Measurements from ENCODE around the gene FCER1G.

DNA sequence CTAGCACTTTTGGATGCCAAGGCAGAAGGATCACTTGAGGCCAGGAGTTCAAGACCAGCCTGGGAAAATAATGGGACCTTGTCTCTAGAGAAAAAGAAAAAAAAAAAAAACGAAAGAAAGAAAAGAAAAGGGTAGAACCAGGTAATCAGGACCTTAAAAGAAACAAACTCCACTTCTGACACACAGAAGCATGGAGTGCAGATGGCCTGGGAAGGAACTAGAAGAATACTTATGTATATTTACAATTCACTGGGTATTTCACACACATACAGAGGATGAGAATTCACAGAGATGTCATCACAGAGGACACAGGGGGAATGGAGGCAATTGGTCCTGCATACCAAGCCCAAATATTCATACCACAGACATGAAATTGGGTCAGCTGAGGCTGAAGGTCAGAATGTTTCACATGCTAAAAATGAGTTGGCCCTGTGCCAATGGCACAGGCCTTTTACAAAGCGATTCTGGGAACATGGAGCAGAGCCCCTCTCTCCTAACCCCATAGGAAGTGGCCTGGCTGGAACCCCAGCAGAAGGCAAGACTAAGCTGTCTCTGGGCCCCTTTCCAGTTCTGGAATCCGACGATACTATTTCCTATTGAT is 42.2 kb upstream of the FCER1G start:
- TF ChIP-seq CTCF (IDR thresholded peaks at IDR 0.05; ENCODE audit: low read depth, low read length, missing input control) (no peak), EGR1 (IDR thresholded peaks at IDR 0.05; ENCODE audit: low read depth in 2 of 2) (no peak), REST (IDR thresholded peaks at IDR 0.05) (no peak), RAD21 (IDR thresholded peaks at IDR 0.05) (no peak), RXRA (IDR thresholded peaks at IDR 0.05) (peak; percentile 51 to 66), TAF1 (conservative IDR thresholded peaks at IDR 0.05) (no peak), SP1 (IDR thresholded peaks at IDR 0.05) (peak; percentile 43), YY1 (IDR thresholded peaks at IDR 0.05) (no peak), FOXA1 (IDR thresholded peaks at IDR 0.05) (no peak), JUND (IDR thresholded peaks at IDR 0.05) (no peak), NR2F2 (IDR thresholded peaks at IDR 0.05) (peak; percentile 92)
- TF ChIP-seq, protein P1, sequence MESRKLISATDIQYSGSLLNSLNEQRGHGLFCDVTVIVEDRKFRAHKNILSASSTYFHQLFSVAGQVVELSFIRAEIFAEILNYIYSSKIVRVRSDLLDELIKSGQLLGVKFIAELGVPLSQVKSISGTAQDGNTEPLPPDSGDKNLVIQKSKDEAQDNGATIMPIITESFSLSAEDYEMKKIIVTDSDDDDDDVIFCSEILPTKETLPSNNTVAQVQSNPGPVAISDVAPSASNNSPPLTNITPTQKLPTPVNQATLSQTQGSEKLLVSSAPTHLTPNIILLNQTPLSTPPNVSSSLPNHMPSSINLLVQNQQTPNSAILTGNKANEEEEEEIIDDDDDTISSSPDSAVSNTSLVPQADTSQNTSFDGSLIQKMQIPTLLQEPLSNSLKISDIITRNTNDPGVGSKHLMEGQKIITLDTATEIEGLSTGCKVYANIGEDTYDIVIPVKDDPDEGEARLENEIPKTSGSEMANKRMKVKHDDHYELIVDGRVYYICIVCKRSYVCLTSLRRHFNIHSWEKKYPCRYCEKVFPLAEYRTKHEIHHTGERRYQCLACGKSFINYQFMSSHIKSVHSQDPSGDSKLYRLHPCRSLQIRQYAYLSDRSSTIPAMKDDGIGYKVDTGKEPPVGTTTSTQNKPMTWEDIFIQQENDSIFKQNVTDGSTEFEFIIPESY (IDR thresholded peaks at IDR 0.05): no peak
- TF ChIP-seq, protein P2, sequence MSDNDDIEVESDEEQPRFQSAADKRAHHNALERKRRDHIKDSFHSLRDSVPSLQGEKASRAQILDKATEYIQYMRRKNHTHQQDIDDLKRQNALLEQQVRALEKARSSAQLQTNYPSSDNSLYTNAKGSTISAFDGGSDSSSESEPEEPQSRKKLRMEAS (IDR thresholded peaks at IDR 0.05): no peak
- TF ChIP-seq, protein P3, sequence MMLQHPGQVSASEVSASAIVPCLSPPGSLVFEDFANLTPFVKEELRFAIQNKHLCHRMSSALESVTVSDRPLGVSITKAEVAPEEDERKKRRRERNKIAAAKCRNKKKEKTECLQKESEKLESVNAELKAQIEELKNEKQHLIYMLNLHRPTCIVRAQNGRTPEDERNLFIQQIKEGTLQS (IDR thresholded peaks at IDR 0.05): no peak
